NT2/D1 (cell line): Measurements from ENCODE around the gene KIFC3.

Experiments used
- SUZ12 ChIP-seq: IDR thresholded peaks from 2 replicates; pipeline ENCODE4 v1.6.1; 2011; ENCODE audit not compliant: insufficient read length, insufficient read depth; ENCODE audit errors: extremely low read depth
- YY1 ChIP-seq: IDR thresholded peaks from 2 replicates; pipeline ENCODE4 v1.6.1; 2011; ENCODE audit not compliant: insufficient read length, insufficient read depth
- ZNF274 ChIP-seq: IDR thresholded peaks from 2 replicates; pipeline ENCODE4 v1.6.1; 2011; ENCODE audit warnings: mild to moderate bottlenecking, low read depth, low read length

DNA sequence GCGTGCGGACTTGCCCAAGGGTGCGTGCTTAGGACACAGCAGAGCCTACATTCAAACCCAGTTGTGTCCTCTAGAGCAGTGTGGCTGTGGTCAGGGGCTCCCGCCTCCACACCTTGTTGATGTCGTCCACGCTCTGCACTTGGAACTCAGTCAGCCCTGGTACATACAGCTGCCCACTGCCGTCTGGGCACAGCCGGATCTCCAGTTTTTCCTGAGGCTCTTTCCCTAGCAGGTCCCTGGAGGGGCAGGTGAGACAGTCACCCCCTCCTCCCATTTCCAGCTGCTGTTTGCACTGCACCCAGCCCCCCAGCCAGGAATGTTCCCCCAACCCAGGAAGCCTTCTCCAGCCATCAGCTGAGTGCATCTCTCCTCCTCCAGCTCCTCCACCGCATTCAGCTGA is 41.0 kb downstream of the KIFC3 start:
- no peak for TF ChIP-seq SUZ12
- no peak for TF ChIP-seq ZNF274
- TF ChIP-seq YY1: no peak
